Activated CD8-positive, alpha-beta memory T cell treated with anti-CD3 and anti-CD28 coated beads for 24 hours (primary cell): Measurements from ENCODE around the gene ASB18.

Experiments
- DNase-seq: peaks from one replicate; pipeline ENCODE4 v3.0.0-alpha.2; 2020

ASB18 gene

GRCh38 chr2:236172255-236173035 is 91.8 kb downstream of the ASB18 start:
- DNase-seq, result no peak

GRCh38 chr2:236171680-236172254 is 92.4 kb downstream of the ASB18 start:
- DNase-seq, result no peak

GRCh38 chr2:236171181-236171679 is 93.0 kb downstream of the ASB18 start:
- no peak for DNase-seq

- DNase-seq, result no peak
These were observed 93.5 kb downstream of the ASB18 start for GRCh38 chr2:236170590-236171165.

- no peak for DNase-seq
These were observed 94.2 kb downstream of the ASB18 start for GRCh38 chr2:236169741-236170589.

- no peak for DNase-seq
These were observed 95.0 kb downstream of the ASB18 start for GRCh38 chr2:236169151-236169721.

- no peak for DNase-seq
These were observed 95.8 kb downstream of the ASB18 start, which contains the start of gene GBX2 for GRCh38 chr2:236168110-236169080. GBX2 (minus strand) TSS chr2:236168386; CDS start chr2:236167971, 415 bp downstream.

- no peak for DNase-seq
These were observed 96.7 kb downstream of the ASB18 start for GRCh38 chr2:236167297-236168109.

GRCh38 chr2:236166796-236167296 is 97.4 kb downstream of the ASB18 start:
- DNase-seq, result no peak

GRCh38 chr2:236165842-236166795 is 98.1 kb downstream of the ASB18 start:
- DNase-seq, result no peak

GRCh38 chr2:236164925-236165841 is 99.0 kb downstream of the ASB18 start:
- no peak for DNase-seq

GRCh38 chr2:236164201-236164924 is 99.8 kb downstream of the ASB18 start:
- no peak for DNase-seq

- DNase-seq, result no peak
These were observed 100.6 kb downstream of the ASB18 start for GRCh38 chr2:236163471-236164200.

GRCh38 chr2:236162882-236163470 is 101.2 kb downstream of the ASB18 start:
- DNase-seq, result no peak

- no peak for DNase-seq
These were observed 102.0 kb downstream of the ASB18 start for GRCh38 chr2:236162031-236162845.
